ENCODE measurements around the gene CHTF18.
"Not testable (repeated sequence)": the region's sequence is repeated elsewhere in the genome, so short reads cannot be mapped to it uniquely, and the experiment has no call there.

DNA sequence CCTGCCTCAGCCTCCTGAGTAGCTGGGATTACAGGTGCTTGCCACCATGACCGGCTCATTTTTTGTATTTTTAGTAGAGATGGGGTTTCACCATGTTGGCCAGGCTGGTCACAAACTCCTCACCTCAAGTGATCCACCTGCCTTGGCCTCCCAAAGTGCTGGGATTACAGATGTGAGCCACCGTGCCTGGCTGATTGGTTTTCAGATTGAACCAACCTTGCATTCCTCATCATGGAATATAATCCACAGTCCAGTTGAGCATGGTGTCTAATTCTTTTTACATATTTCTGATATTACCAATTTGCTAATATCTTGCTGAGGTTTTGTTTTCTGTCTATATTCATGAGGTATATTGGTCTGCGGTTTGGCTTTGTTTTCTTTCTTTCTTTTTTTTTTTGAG is 48.4 kb downstream of the CHTF18 start:
- not testable (repeated sequence) for TF ChIP-seq POLR2A (IDR thresholded peaks at IDR 0.05)
- TF ChIP-seq, protein P1, sequence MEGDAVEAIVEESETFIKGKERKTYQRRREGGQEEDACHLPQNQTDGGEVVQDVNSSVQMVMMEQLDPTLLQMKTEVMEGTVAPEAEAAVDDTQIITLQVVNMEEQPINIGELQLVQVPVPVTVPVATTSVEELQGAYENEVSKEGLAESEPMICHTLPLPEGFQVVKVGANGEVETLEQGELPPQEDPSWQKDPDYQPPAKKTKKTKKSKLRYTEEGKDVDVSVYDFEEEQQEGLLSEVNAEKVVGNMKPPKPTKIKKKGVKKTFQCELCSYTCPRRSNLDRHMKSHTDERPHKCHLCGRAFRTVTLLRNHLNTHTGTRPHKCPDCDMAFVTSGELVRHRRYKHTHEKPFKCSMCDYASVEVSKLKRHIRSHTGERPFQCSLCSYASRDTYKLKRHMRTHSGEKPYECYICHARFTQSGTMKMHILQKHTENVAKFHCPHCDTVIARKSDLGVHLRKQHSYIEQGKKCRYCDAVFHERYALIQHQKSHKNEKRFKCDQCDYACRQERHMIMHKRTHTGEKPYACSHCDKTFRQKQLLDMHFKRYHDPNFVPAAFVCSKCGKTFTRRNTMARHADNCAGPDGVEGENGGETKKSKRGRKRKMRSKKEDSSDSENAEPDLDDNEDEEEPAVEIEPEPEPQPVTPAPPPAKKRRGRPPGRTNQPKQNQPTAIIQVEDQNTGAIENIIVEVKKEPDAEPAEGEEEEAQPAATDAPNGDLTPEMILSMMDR (IDR thresholded peaks at IDR 0.05), result not testable (repeated sequence)
